ENCODE measurements around the gene DIDO1. TPM values are rescaled to one million over a fixed set of nuclear protein-coding genes. Genes with fewer than 3 reads are reported as not detected.

Gene DIDO1
- total and polyA plus RNA-seq, 2 donors (not counting 1 experiment from before 2014, with no cell fraction given): 25.9 to 33.2 TPM

GRCh38 chr20:62922451-62922921, 3.8 kb downstream of the DIDO1 start:
- no peaks in the 10 kb centered on the region for H3K36me3 ChIP-seq (ENCODE audit: control insufficient read depth, insufficient read depth, low read length)
- H3K4me3 ChIP-seq (replicated peaks in 1 of 4; ENCODE audit: control extremely low read depth in 1 of 4, insufficient read depth in 1 of 4, low read depth in 3 of 4, low read length in 4 of 4): no peak overlapping the region
- H3K4me2 ChIP-seq (ENCODE audit: extremely low read depth, insufficient read depth, low read length): no peak overlapping the region
- H3K27ac ChIP-seq (ENCODE audit: insufficient read depth, low read length): peak overlapping the region; percentile 44
- H3K27me3 ChIP-seq (ENCODE audit: control insufficient read depth, insufficient read depth, low read length): no peaks in the 10 kb centered on the region
- H3K79me2 ChIP-seq (ENCODE audit: control insufficient read depth, insufficient read depth, low read length): peaks cover 96% of the 10 kb centered on the region
- no peak for DNase-seq (ENCODE audit: low read depth in 2 of 2)
- peaks cover 9% of the 10 kb centered on the region for H4K20me1 ChIP-seq (ENCODE audit: control insufficient read depth, extremely low read depth, insufficient read depth, low read length)
- H3K9ac ChIP-seq (ENCODE audit: insufficient read depth, low read length): no peak overlapping the region
- no peaks in the 10 kb centered on the region for H3K9me3 ChIP-seq (ENCODE audit: control insufficient read depth, insufficient read depth, low read depth, low read length)
- TF ChIP-seq, protein P1, sequence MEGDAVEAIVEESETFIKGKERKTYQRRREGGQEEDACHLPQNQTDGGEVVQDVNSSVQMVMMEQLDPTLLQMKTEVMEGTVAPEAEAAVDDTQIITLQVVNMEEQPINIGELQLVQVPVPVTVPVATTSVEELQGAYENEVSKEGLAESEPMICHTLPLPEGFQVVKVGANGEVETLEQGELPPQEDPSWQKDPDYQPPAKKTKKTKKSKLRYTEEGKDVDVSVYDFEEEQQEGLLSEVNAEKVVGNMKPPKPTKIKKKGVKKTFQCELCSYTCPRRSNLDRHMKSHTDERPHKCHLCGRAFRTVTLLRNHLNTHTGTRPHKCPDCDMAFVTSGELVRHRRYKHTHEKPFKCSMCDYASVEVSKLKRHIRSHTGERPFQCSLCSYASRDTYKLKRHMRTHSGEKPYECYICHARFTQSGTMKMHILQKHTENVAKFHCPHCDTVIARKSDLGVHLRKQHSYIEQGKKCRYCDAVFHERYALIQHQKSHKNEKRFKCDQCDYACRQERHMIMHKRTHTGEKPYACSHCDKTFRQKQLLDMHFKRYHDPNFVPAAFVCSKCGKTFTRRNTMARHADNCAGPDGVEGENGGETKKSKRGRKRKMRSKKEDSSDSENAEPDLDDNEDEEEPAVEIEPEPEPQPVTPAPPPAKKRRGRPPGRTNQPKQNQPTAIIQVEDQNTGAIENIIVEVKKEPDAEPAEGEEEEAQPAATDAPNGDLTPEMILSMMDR (conservative IDR thresholded peaks at IDR 0.05 in 1 of 2, IDR thresholded peaks at IDR 0.05 in 1 of 2; ENCODE audit: low read depth in 1 of 2, low read length in 2 of 2): no peak
- TF ChIP-seq EZH2 (IDR thresholded peaks at IDR 0.05; ENCODE audit: low read length, missing control alignments): no peak
- no peak overlapping the region for H2AFZ ChIP-seq (ENCODE audit: low read length)
- H3K4me1 ChIP-seq (ENCODE audit: control insufficient read depth, extremely low read depth, insufficient read depth, low read length): peaks cover 15% of the 10 kb centered on the region

GRCh38 chr20:62921119-62921687, 5.1 kb downstream of the DIDO1 start:
- TF ChIP-seq, protein P1 (conservative IDR thresholded peaks at IDR 0.05 in 1 of 2, IDR thresholded peaks at IDR 0.05 in 1 of 2; ENCODE audit: low read depth in 1 of 2, low read length in 2 of 2): peak; percentile 41 to 67
- TF ChIP-seq EZH2 (IDR thresholded peaks at IDR 0.05; ENCODE audit: low read length, missing control alignments): no peak
- Histone ChIP-seq H2AFZ (ENCODE audit: low read length) (no peak overlapping the region), H3K4me3 (replicated peaks in 1 of 4; ENCODE audit: control extremely low read depth in 1 of 4, insufficient read depth in 1 of 4, low read depth in 3 of 4, low read length in 4 of 4) (no peak overlapping the region), H3K27ac (ENCODE audit: insufficient read depth, low read length) (no peak overlapping the region), H3K79me2 (ENCODE audit: control insufficient read depth, insufficient read depth, low read length) (peaks cover 98% of the 10 kb centered on the region), H3K27me3 (ENCODE audit: control insufficient read depth, insufficient read depth, low read length) (no peaks in the 10 kb centered on the region), H4K20me1 (ENCODE audit: control insufficient read depth, extremely low read depth, insufficient read depth, low read length) (peaks cover 11% of the 10 kb centered on the region), H3K36me3 (ENCODE audit: control insufficient read depth, insufficient read depth, low read length) (no peaks in the 10 kb centered on the region), H3K4me1 (ENCODE audit: control insufficient read depth, extremely low read depth, insufficient read depth, low read length) (peaks cover 17% of the 10 kb centered on the region), H3K9me3 (ENCODE audit: control insufficient read depth, insufficient read depth, low read depth, low read length) (no peaks in the 10 kb centered on the region), H3K4me2 (ENCODE audit: extremely low read depth, insufficient read depth, low read length) (peak overlapping the region; percentile 18), H3K9ac (ENCODE audit: insufficient read depth, low read length) (no peak overlapping the region)
- DNase-seq (ENCODE audit: low read depth in 2 of 2): peak; percentile 33 to 56

- Histone ChIP-seq H3K4me2 (ENCODE audit: extremely low read depth, insufficient read depth, low read length) (no peak overlapping the region), H3K4me1 (ENCODE audit: control insufficient read depth, extremely low read depth, insufficient read depth, low read length) (peaks cover 18% of the 10 kb centered on the region), H4K20me1 (ENCODE audit: control insufficient read depth, extremely low read depth, insufficient read depth, low read length) (peaks cover 10% of the 10 kb centered on the region)
Observed at GRCh38 chr20:62920039-62920645, 6.2 kb downstream of the DIDO1 start.

More at GRCh38 chr20:62920039-62920645, 6.2 kb downstream of the DIDO1 start:
- Histone ChIP-seq H3K4me3 (replicated peaks in 1 of 4; ENCODE audit: control extremely low read depth in 1 of 4, insufficient read depth in 1 of 4, low read depth in 3 of 4, low read length in 4 of 4) (no peak overlapping the region), H2AFZ (ENCODE audit: low read length) (no peak overlapping the region), H3K9ac (ENCODE audit: insufficient read depth, low read length) (no peak overlapping the region), H3K79me2 (ENCODE audit: control insufficient read depth, insufficient read depth, low read length) (peaks cover 100% of the 10 kb centered on the region), H3K9me3 (ENCODE audit: control insufficient read depth, insufficient read depth, low read depth, low read length) (no peaks in the 10 kb centered on the region), H3K36me3 (ENCODE audit: control insufficient read depth, insufficient read depth, low read length) (no peaks in the 10 kb centered on the region), H3K27ac (ENCODE audit: insufficient read depth, low read length) (no peak overlapping the region), H3K27me3 (ENCODE audit: control insufficient read depth, insufficient read depth, low read length) (no peaks in the 10 kb centered on the region)
- DNase-seq (ENCODE audit: low read depth in 2 of 2): no peak
- no peak for TF ChIP-seq EZH2 (IDR thresholded peaks at IDR 0.05; ENCODE audit: low read length, missing control alignments)
- TF ChIP-seq, protein P1 (conservative IDR thresholded peaks at IDR 0.05 in 1 of 2, IDR thresholded peaks at IDR 0.05 in 1 of 2; ENCODE audit: low read depth in 1 of 2, low read length in 2 of 2): no peak
